K562 (cell line): Measurements from ENCODE around the gene MIDN. TPM values are rescaled to one million over a fixed set of nuclear protein-coding genes. Genes with fewer than 3 reads are reported as not detected.
A peak's percentile ranks its signal among the peaks of the same experiment; 100 is the strongest.

Source experiments
- BHLHE40 ChIP-seq: IDR thresholded peaks from 2 replicates; pipeline ENCODE4 v1.6.1; 2011; ENCODE audit warnings: low read length, improper control_type of control experiment
- ELF2 ChIP-seq: fragments of 250-450 bp; sonication (Bioruptor Pico); IDR thresholded peaks from 2 replicates; pipeline ENCODE4 v1.5.0; 2021; ENCODE audit warnings: mild to moderate bottlenecking
- EP400 ChIP-seq: fragments of 450-650 bp; IDR thresholded peaks from 2 replicates; pipeline ENCODE4 v1.6.1; 2017; ENCODE audit warnings: antibody characterized with exemption, mild to moderate bottlenecking, moderate library complexity
- FOXK1 ChIP-seq: sonication (generic); formaldehyde crosslinking; IDR thresholded peaks from 2 replicates; pipeline ENCODE4 v1.8.0; 2022; ENCODE audit warnings: missing genetic modification reagents, mild to moderate bottlenecking, borderline replicate concordance
- GATA2 ChIP-seq: sonication (generic); formaldehyde crosslinking; IDR thresholded peaks from 2 replicates; pipeline ENCODE4 v1.4.0; 2020; ENCODE audit warnings: mild to moderate bottlenecking, missing genetic modification reagents
- HEY1 ChIP-seq: fragments of 250-450 bp; sonication (Bioruptor Pico); IDR thresholded peaks from 2 replicates; pipeline ENCODE4 v1.5.0; 2020; ENCODE audit warnings: mild to moderate bottlenecking, moderate library complexity, borderline replicate concordance
- PHF8 ChIP-seq: fragments of 200-600 bp; sonication (generic); IDR thresholded peaks from 2 replicates; pipeline ENCODE4 v1.6.1; 2012; ENCODE audit warnings: mixed run types, mild to moderate bottlenecking, inconsistent platforms, low read length, moderate library complexity, borderline replicate concordance
- RBFOX2 ChIP-seq: fragments of 200-400 bp; formaldehyde crosslinking; IDR thresholded peaks from 2 replicates; pipeline ENCODE4 v1.6.1; 2017; ENCODE audit warnings: low read depth, mild to moderate bottlenecking, low read length, moderate library complexity
- RBM34 ChIP-seq: fragments of 200-400 bp; formaldehyde crosslinking; IDR thresholded peaks from 2 replicates; pipeline ENCODE4 v1.6.1; 2018; ENCODE audit warnings: low read length, borderline replicate concordance; ENCODE audit not compliant: insufficient read depth
- RNF2 ChIP-seq: sonication (generic); IDR thresholded peaks from 2 replicates; pipeline ENCODE4 v1.6.1; 2016
- SAP30 ChIP-seq: fragments of 200-600 bp; sonication (generic); IDR thresholded peaks from 2 replicates; pipeline ENCODE4 v1.6.1; 2012; ENCODE audit warnings: borderline replicate concordance, low read depth, mild to moderate bottlenecking, moderate library complexity, low read length, control low read depth, inconsistent platforms; ENCODE audit not compliant: insufficient read depth, poor library complexity, severe bottlenecking
- ZBTB7A ChIP-seq: IDR thresholded peaks from 2 replicates; pipeline ENCODE4 v1.6.1; 2011; ENCODE audit warnings: low read depth, mild to moderate bottlenecking, low read length, moderate library complexity, borderline replicate concordance; ENCODE audit not compliant: control insufficient read depth
- ZNF174 ChIP-seq: fragments of 250-450 bp; sonication (Bioruptor Pico); IDR thresholded peaks from 2 replicates; pipeline ENCODE4 v1.4.0; 2020; ENCODE audit warnings: mild to moderate bottlenecking
- polyA plus RNA-seq, 8 experiments: library from polyadenylated mRNA; depleted of rRNA in 4 of 8; stranded (reverse) in 5 of 8; unstranded in 3 of 8; fragments of >200 nt; fragmentation: Nextera tagmentation in 2 of 8; fragmentation: Illumina TruSeq in 1 of 8; extraction: Ambion mirVana in 2 of 8; extraction: Trizol in 1 of 8; gene quantifications; 2 replicates each; pipeline versions ENCODE4 v1.2.1 to v1.2.3, GENCODE V29; 2011 to 2014; ENCODE audit warnings: inconsistent platforms in 1 of 8, missing spikeins in 1 of 8
- total RNA-seq, 7 experiments: library from RNA; depleted of rRNA in 6 of 7; stranded (reverse); fragments of >200 nt in 6 of 7; fragmentation: Illumina TruSeq in 2 of 7; extraction: Trizol in 2 of 7; gene quantifications; 2 replicates each; pipeline versions ENCODE4 v1.2.1 to v1.2.3, GENCODE V29; 2011 to 2021; ENCODE audit warnings: low replicate concordance in 1 of 7
- TF ChIP-seq, protein P1 (sequence below): fragments of 450-650 bp; IDR thresholded peaks from 2 replicates; pipeline ENCODE4 v1.6.1; 2018; ENCODE audit not compliant: partially characterized antibody
- TF ChIP-seq, protein P2 (sequence below): IDR thresholded peaks from 2 replicates; pipeline ENCODE4 v1.6.1; 2012; ENCODE audit warnings: low read depth, low read length, improper control_type of control experiment, borderline replicate concordance
- TF ChIP-seq, protein P3 (sequence below): conservative IDR thresholded peaks from 2 replicates; pipeline ENCODE4 v1.6.1; 2011; ENCODE audit warnings: low read depth, mild to moderate bottlenecking, low read length; ENCODE audit not compliant: control insufficient read depth
- TF ChIP-seq, protein P4 (sequence below): fragments of 250-450 bp; sonication (Bioruptor Pico); IDR thresholded peaks from 2 replicates; pipeline ENCODE4 v1.9.0; 2021; ENCODE audit warnings: mild to moderate bottlenecking, inconsistent platforms

MIDN gene
- total and polyA plus RNA-seq, 9 of the 15 experiments (the other 6 are each of a cell fraction or from before 2014, with no cell fraction given): 0.17 to 120 (median 10.1) TPM

DNA sequence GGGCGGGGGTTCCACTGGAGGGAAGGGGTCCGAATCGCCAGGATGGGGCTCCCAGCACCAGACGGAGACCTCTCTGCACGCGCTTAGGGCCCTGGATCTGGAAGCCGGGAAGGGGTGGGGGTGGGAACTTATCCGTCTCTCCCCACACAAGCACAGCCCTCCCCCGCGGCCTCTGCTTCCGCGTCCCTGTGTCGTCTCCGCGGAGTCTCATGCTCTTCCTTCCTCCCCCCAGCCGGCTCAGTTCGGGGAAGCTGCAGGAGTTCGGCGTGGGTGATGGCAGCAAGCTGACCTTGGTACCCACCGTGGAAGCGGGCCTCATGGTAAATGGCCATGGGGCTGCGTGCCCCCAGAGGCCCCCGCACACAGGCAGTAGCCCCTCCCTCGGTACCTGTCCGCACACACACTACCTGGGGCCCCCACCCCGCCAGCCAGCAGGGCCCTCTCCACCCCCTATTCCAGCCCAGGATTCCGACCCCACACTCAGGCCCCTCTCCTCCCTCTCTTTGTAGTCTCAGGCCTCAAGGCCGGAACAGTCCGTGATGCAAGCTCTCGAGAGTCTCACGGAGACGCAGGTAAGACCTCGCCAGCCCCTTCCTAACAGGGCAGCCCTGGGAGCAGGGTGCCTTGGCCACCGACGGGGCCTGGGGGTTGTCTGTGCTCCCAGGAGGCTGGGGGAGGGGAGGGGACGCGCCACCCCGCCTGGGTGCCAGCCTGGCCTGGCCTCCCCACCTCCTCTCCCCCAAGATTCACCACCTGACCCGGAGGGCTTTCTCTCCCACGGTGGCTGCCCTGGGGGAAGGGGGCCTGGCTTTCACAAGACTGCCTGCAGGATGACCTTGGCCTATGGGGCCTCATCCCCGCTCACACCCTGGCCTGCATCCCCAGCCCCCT lies 3.2 kb downstream of the MIDN start (continued):
- TF ChIP-seq, protein P1, sequence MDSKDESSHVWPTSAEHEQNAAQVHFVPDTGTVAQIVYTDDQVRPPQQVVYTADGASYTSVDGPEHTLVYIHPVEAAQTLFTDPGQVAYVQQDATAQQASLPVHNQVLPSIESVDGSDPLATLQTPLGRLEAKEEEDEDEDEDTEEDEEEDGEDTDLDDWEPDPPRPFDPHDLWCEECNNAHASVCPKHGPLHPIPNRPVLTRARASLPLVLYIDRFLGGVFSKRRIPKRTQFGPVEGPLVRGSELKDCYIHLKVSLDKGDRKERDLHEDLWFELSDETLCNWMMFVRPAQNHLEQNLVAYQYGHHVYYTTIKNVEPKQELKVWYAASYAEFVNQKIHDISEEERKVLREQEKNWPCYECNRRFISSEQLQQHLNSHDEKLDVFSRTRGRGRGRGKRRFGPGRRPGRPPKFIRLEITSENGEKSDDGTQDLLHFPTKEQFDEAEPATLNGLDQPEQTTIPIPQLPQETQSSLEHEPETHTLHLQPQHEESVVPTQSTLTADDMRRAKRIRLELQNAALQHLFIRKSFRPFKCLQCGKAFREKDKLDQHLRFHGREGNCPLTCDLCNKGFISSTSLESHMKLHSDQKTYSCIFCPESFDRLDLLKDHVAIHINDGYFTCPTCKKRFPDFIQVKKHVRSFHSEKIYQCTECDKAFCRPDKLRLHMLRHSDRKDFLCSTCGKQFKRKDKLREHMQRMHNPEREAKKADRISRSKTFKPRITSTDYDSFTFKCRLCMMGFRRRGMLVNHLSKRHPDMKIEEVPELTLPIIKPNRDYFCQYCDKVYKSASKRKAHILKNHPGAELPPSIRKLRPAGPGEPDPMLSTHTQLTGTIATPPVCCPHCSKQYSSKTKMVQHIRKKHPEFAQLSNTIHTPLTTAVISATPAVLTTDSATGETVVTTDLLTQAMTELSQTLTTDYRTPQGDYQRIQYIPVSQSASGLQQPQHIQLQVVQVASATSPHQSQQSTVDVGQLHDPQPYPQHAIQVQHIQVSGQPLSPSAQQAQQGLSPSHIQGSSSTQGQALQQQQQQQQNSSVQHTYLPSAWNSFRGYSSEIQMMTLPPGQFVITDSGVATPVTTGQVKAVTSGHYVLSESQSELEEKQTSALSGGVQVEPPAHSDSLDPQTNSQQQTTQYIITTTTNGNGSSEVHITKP: peak; percentile 57
- TF ChIP-seq ELF2 (CRISPR knock-in tag) (0 out of 2 replicates have a peak, but pooled peaks have one; percentile 37), PHF8 (peak; percentile 25; the same call in 1 of the 2 replicates), FOXK1 (CRISPR knock-in tag) (no peak), ZNF174 (no peak), BHLHE40 (peak; percentile 42), EP400 (peak; percentile 68), HEY1 (CRISPR knock-in tag) (no peak), SAP30 (peak; percentile 68), RBM34 (no peak), RNF2 (peak; percentile 46; the same call in 1 of the 2 replicates), RBFOX2 (peak; percentile 80), ZBTB7A (no peak), GATA2 (no peak)
- TF ChIP-seq, protein P2, sequence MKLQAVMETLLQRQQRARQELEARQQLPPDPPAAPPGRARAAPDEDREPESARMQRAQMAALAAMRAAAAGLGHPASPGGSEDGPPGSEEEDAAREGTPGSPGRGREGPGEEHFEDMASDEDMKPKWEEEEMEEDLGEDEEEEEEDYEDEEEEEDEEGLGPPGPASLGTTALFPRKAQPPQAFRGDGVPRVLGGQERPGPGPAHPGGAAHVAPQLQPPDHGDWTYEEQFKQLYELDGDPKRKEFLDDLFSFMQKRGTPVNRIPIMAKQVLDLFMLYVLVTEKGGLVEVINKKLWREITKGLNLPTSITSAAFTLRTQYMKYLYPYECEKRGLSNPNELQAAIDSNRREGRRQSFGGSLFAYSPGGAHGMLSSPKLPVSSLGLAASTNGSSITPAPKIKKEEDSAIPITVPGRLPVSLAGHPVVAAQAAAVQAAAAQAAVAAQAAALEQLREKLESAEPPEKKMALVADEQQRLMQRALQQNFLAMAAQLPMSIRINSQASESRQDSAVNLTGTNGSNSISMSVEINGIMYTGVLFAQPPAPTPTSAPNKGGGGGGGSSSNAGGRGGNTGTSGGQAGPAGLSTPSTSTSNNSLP: no peak
- TF ChIP-seq, protein P3, sequence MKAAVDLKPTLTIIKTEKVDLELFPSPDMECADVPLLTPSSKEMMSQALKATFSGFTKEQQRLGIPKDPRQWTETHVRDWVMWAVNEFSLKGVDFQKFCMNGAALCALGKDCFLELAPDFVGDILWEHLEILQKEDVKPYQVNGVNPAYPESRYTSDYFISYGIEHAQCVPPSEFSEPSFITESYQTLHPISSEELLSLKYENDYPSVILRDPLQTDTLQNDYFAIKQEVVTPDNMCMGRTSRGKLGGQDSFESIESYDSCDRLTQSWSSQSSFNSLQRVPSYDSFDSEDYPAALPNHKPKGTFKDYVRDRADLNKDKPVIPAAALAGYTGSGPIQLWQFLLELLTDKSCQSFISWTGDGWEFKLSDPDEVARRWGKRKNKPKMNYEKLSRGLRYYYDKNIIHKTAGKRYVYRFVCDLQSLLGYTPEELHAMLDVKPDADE: 0 out of 2 replicates have a peak, but pooled peaks have one; percentile 57
- TF ChIP-seq, protein P4, sequence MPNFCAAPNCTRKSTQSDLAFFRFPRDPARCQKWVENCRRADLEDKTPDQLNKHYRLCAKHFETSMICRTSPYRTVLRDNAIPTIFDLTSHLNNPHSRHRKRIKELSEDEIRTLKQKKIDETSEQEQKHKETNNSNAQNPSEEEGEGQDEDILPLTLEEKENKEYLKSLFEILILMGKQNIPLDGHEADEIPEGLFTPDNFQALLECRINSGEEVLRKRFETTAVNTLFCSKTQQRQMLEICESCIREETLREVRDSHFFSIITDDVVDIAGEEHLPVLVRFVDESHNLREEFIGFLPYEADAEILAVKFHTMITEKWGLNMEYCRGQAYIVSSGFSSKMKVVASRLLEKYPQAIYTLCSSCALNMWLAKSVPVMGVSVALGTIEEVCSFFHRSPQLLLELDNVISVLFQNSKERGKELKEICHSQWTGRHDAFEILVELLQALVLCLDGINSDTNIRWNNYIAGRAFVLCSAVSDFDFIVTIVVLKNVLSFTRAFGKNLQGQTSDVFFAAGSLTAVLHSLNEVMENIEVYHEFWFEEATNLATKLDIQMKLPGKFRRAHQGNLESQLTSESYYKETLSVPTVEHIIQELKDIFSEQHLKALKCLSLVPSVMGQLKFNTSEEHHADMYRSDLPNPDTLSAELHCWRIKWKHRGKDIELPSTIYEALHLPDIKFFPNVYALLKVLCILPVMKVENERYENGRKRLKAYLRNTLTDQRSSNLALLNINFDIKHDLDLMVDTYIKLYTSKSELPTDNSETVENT (CRISPR knock-in tag): 0 out of 2 replicates have a peak, but pooled peaks have one; percentile 36
